ENCODE results near the gene PSMB2. TPM values are rescaled to one million over a fixed set of nuclear protein-coding genes. Genes with fewer than 3 reads are reported as not detected.
"Not testable (repeated sequence)": the region's sequence is repeated elsewhere in the genome, so short reads cannot be mapped to it uniquely, and the experiment has no call there.

The PSMB2 gene
- total RNA-seq, 1 donor from 2014 or later: 116 TPM

DNA sequence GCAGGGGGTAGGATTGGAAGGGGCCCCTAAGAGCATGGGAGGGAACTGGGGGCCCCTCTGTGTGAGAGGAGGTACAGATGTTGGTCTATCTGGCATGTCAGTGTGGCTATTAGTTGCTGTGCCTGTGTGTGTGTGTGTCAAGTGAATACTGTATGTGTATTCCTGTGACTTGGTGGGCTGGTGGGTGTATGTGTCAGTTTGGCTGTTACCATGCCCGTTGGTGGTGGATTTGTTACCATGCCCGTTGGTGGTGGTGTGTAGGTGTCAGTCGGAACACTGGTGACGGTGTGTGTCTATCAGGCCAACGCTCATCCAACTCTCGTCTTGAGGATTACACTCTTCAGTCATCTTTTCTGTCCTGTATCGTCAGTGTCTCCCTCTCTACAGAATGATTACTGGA, 45.6 kb downstream of the PSMB2 start:
- intact Hi-C loops (cut with micrococcal nuclease): no loop called here

DNA sequence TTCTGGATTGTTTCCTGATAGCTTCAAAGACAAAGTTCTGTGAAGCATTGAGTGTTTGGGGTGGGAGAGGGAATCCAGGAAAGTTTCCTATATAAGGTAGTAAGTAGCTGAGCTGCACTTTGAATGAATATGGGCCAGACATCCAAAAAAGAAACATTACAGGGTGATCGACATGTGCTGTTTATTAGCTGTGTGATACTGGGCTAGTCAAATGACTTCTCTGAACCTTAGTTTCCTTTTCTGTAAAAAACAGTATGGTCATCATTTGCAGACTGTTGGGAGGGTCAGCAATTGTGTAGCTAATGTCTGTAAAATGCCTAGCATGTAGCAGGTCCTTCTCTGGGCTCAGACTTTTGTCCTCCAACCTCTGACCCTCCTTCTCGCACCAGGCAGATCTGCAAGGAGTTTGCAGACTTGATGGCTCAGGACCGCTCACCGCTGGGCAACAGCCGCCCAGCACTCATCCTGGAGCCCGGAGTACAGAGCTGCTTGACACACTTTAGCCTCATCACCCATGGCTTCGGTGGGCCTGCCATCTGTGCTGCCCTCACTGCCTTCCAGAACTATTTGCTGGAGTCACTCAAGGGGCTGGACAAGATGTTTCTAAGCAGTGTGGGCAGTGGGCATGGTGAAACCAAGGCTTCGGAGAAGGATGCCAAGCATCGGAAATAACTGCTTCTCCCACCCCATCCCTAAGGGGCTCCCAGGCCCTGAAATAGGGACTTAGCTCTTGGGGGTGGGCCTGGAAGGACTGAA, 47.1 kb downstream of the PSMB2 start:
- intact Hi-C loops (cut with micrococcal nuclease): no loop called here

DNA sequence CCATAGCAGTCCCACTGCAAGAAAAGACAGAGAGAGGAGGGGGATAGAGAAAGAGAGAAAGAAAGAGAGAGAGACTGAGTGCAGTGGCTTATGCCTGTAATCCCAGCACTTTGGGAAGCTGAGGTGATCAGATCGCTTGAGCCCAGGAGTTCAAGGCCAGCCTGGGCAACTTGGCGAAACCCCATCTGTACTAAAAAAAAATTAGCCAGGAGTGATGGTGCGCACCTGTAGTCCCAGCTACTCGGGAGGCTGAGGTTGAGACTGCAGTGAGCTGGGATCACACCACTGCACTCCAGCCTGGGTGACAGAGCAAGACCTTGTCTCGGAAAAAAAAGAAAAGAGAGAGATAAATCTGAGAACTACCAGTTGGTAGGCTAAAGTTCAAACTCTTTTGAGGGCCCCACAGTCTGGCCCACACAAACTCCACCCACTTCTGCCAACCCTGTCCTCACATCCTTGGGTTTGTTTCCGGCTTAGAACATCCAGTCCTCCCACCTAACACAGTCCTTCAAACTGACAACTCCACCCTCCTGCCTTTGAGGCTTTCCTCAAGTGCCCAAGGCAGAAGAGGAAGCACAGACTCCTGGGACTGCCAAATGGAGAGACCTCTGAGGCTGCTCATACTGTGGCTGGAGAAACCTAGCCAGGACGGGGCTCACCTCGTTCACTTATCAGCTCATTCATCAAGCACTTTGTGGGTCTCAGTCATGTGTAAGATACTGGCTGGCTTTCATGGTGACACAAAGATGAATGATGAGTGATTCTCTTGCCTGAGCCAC, 48.1 kb downstream of the PSMB2 start:
- intact Hi-C loops (cut with micrococcal nuclease): no loop called here

DNA sequence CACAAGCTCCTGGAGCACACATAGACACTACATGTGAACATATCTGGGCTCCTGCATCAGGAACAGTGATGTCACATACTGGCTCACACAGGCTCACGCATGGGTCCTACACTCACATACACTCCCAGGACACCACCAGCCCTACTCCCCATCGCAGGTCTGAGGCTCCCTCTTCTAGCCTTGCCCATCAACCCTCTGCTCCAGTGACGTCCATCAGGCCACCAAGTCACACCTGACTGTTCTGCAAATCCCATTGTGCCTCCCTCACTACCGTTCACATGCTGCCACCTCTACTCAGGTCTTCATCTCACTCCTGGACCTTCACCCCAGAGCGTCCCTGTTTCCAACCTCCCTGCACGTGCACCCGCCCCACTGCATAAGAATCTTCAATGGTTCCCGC, 50.1 kb downstream of the PSMB2 start:
- intact Hi-C loops (cut with micrococcal nuclease): no loop called here

DNA sequence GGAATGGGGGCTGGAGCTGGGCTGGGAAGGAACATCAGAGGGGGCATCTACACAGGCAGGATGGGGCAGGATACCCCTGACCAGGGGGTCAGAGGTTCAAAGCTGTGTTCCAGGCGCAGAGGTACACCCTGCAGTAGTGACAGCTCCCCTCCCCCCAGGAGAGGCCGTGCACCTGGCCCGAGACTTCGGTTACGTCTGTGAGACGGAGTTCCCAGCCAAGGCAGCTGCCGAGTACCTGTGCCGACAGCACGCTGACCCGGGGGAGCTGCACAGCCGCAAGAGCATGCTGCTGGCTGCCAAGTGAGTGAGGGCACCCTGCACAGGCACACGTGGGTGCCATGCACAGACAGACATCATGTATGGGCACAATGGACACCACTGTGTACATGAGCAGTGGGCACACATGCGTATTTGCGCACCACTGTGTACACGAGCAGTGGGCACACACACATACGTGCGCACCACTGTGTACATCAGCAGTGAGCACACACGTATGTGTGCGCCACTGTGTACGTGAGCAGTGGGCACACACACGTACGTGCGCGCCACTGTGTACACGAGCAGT, 50.8 kb downstream of the PSMB2 start:
- intact Hi-C loops (cut with micrococcal nuclease): no loop called here

DNA sequence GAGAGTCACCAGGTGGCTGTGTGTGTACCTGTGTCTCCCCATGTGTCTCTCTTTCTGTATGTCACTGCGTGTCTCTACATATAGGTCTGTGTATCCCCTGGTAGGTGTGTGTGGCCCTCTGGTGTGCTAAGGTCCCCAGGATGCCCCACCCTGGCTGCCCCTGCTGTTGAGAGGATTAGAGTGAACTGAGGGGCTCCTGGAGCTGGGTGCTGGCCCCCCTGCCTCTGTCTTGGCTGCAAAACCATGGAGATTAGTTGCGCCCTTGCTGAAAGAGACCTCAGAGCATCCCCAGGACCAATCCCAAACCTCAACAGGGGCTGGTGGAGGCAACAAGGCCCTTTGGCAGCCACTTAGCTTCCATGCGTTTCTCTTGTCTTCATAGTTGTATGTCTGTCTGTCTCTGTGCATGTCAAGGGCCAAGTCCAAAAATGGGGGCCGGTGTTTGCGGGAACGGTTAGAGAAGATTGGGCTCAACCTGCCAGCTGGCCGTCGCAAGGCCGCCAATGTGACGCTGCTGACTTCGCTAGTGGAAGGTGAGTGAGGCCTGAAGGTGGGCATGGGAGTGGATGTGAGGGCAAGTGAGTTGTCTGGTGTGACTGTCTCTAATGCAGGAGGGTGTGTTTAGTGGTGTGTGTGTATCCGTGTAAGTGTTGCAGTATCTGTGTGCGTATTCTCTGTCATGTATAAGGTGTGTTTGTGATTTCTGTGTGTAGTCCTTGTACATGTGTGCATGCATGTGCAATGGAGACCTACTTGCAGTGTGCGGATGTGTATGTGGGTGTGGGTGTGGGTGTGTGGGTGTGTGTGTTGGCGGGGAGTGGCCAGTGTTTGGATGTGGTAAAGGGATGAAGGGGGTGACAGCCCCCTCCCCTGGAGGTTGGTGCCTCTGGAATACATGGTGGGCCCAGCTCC, 51.6 kb downstream of the PSMB2 start:
- intact Hi-C loops (cut with micrococcal nuclease): no loop called here

DNA sequence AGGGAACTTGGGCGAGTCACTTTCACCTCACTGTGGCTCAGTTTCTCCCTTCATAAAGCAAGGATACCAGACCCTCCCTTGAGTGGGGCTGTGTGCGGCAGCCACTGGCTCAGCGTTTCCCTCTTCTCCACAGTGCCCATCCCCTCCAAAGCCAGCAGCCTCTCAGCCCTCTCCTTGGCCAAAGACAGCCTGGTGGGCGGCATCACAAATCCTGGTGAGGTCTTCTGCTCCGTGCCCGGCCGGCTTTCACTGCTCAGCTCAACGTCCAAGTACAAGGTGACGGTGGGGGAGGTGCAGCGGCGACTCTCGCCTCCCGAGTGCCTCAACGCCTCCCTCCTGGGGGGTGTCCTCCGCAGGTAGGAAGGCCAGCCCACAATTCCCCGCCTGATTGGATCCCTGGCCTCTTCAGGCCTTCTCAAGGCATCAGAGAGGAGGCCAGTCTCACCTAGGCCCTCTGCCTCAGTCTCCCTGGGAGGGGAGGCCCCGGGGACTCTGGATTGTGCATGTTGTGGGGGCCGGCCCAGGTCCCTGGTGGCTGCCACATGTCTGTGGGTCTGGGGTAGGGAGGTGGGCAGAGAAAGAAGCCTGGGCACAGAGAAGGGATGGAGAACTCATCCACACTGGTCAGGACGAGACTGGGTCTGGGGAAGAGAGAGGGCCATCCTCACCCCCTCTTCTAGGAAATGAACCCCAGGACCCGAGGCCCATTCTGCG, 53.0 kb downstream of the PSMB2 start:
- intact Hi-C loops (cut with micrococcal nuclease): no loop called here

DNA sequence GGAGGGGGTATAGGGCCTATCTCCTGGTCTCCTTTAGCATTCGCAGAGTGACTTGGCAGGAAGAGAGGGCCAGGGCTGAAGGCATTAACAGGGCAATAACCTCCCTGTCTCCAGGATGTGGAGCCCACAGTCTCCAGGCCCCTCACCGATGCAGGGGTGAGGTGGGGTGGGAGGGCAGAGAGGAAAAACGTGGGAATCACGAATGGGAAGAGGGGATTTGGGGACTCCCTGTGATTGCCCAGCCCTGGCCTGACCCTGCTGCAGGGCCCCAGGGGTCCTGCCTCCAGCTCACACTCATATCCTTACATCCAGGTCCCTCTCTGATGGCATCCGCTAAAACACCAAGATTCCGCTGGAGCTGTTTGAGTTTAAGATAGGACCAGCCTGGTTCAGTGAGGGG, 53.6 kb downstream of the PSMB2 start:
- intact Hi-C loops (cut with micrococcal nuclease): no loop called here

DNA sequence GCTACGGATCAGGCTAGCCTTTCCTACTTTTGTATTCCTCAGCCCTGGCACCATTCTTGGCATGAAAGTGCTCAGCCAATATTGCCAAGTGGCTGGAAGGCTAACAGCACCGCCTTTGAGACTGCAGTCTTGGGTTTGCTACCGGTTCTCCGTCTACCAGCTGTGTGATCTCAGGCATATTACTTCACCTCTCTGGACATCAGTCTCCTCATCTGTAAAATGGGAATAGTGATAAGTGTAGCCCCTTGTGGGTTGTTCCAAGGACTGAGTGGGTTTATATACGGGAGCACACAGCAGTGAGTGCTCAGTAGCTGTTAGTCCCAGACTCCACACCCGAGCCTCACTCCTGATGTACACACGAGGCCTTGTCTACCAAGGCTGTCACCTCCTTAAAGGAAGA, 54.5 kb downstream of the PSMB2 start:
- intact Hi-C loops (cut with micrococcal nuclease): no loop called here

DNA sequence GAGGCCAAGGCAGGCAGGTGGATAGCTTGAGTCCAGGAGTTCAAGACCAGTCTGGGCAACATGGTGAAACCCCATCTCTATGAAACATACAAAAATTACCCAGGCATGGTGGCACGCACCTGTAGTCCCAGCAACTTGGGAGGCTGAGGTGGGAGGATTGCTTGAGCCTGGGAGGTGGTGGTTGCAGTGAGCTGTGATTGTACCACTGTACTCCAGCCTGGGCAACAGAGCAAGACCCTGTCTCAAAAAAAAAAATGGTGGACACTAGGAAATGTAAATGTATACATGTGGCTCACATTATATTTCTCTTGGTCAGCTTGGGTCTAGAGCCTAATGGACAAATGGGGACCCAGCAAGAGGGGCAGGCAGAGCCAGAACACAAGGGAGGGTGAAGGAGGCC, 55.5 kb downstream of the PSMB2 start:
- intact Hi-C loops (cut with micrococcal nuclease): not testable (repeated sequence)

DNA sequence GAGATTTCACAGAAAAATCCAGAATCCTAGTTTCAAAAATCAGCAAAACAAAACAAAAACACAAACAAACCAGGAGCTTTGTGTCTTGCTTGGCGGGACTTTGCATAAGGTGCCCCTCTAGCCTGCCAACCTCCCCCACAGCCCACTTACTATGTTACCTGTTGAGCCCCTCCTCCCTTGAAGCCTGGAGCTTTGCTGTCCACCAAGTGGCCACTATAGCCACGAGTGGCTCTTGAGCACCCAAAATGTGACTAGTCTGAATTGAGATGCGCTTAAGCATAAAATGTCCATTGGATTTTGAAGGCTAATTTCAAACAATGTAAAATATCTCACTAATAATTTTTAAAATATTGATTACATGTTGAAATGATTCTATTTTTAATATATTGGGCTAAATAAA, 56.0 kb downstream of the PSMB2 start:
- intact Hi-C loops (cut with micrococcal nuclease): no loop called here

DNA sequence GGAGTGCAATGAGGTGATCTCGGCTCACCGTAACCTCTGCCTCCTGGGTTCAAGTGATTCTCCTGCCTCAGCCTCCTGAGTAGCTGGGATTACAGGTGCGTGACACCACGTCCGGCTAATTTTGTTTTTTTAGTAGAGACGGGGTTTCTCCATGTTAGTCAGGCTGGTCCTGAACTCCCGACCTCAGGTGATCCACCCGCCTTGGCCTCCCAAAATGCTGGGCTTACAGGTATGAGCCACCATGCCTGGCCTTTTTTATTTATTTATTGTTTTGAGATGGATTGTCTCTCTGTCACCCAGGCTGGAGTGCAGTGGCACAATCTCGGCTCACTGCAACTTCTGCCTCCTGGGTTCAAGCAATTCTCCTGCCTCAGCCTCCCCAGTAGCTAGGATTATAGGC, 59.7 kb downstream of the PSMB2 start:
- intact Hi-C loops (cut with micrococcal nuclease): not testable (repeated sequence)

DNA sequence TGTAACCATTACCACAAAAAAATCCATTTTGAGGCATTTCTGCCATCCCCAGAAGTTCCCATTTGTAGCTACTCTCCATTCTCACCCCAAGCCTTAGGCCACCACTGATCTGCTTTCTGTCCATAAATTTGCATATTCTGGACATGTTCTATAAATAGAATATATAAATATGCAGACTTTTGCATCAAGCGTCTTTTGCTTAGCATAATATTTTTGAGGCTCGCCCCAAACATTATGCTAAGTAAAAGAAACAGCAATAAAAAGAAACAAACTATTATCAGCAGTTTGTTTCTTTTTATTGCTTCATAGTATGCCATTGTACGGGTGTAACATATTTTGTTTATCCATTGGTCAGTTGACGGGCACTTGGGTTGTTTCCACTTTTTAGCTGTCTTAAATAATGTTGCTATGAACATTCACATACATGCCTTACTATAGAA, 60.4 kb downstream of the PSMB2 start:
- intact Hi-C loops (cut with micrococcal nuclease): no loop called here

DNA sequence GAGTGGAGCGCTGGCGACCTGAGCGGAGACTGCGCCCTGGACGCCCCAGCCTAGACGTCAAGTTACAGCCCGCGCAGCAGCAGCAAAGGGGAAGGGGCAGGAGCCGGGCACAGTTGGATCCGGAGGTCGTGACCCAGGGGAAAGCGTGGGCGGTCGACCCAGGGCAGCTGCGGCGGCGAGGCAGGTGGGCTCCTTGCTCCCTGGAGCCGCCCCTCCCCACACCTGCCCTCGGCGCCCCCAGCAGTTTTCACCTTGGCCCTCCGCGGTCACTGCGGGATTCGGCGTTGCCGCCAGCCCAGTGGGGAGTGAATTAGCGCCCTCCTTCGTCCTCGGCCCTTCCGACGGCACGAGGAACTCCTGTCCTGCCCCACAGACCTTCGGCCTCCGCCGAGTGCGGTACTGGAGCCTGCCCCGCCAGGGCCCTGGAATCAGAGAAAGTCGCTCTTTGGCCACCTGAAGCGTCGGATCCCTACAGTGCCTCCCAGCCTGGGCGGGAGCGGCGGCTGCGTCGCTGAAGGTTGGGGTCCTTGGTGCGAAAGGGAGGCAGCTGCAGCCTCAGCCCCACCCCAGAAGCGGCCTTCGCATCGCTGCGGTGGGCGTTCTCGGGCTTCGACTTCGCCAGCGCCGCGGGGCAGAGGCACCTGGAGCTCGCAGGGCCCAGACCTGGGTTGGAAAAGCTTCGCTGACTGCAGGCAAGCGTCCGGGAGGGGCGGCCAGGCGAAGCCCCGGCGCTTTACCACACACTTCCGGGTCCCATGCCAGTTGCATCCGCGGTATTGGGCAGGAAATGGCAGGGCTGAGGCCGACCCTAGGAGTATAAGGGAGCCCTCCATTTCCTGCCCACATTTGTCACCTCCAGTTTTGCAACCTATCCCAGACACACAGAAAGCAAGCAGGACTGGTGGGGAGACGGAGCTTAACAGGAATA, 64.0 kb downstream of the PSMB2 start:
- intact Hi-C loops (cut with micrococcal nuclease): loop anchor here (1.0 kb wide), 1 partner anchor 60 kb away; no protein-coding TSS in a partner anchor

DNA sequence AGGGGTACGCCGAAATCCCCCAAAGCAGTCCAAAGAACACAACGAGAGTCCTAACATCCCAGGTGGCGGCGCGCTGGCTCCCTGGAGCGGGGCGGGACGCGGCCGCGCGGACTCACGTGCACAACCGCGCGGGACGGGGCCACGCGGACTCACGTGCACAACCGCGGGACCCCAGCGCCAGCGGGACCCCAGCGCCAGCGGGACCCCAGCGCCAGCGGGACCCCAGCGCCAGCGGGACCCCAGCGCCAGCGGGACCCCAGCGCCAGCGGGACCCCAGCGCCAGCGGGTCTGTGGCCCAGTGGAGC, 64.6 kb downstream of the PSMB2 start:
- intact Hi-C loops (cut with micrococcal nuclease): loop anchor here (1.0 kb wide), 1 partner anchor 61 kb away; no protein-coding TSS in a partner anchor

DNA sequence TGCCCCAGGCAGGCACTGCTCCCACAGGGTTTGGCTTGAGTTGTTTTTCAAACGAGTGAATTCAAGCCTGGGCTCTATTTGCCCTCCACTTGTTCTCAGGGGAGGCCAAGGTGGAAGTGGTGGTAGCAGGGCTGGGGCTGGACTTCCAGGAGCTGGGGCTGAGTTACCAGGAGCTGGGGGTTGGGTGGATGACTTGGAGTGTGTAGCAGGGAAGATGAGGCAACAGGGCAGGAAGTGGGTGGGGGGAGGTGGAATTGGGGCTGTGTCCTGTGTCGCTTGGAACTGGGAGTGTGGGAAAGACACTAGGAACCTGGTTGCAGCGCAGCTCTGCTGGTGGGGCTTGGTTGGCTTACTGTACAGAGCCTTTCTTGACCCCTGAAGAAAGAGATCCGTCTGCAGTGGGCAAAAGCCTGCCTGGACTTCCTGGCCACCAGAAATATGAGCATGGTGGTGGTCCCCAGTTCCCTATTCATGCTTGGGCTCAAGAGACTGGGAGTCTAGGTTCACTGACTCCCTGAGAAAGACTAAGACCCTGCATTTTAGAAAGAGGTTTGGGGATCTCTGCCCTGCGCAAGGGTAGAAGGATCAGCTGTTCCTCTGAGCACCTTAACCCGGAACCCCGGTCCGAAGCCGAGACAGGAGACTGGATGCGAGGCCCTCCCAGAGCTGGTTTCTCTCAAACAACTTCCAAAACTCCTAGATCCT, 65.1 kb downstream of the PSMB2 start:
- intact Hi-C loops (cut with micrococcal nuclease): no loop called here

DNA sequence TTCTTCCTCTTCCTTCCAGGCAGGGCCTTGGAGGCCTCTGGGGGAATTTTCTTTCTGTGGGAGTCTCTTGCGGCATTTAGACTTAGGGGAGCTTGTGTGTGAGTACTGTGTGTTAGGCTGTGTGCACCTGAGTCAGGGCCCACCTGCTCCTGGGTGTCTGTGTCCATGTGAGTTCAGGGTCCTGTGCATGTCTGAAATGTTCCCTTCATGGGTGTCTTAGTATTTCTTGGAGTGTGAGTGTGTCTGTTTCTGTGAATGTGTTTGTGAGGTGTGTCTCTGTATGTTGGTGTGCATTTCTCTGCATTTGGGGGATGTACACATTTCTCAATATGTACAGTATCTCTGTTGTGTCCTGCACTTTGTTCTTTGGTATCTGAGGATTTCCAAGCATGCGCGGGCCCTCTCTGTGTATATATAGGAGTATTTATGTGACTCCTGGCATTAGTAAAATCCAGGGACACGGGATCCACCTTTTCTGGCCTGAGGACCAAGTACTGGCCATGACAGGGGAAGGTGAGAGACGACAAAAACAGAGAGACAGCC, 65.8 kb downstream of the PSMB2 start:
- intact Hi-C loops (cut with micrococcal nuclease): no loop called here

DNA sequence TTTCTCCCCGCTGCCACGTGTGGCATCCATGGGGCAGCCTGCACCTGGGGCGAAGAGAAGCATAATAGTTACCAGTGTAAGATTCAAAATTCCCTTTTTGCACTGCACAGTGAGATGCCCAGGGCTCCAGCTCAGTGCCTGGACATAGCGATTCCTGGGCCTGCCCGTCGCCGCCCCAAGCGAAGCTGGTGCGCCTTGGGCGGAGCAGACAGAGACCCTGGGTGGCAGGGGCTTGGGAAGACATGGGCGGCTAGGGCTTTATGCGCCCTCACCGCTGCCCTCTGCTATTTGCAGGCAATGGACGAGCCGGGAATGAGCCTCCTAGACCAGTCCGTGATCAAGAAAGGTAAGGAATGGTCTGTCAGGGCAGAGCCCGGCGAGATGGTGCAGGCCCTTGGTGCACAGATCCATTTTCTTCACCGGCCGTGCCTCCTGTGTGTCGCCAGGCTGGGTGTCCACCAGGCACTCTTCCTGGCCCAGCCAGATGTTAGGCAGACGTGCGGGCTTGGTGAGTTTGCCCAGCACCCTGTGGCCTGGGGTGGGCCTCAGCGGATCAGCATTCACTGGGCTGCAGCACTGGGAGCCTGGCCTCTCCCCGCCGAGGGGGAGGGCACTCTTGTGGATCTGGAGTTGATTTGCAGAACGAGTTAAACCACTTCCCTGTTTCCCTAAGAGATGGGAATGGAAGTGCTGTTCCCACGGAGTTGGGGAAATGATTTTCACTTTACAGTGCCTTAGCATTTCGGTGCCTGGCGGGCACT, 66.5 kb downstream of the PSMB2 start:
- intact Hi-C loops (cut with micrococcal nuclease): no loop called here
